ENCODE results near the gene CHD2.
A peak's percentile ranks its signal among the peaks of the same experiment; 100 is the strongest.
"Not testable (repeated sequence)": the region's sequence is repeated elsewhere in the genome, so short reads cannot be mapped to it uniquely, and the experiment has no call there.

Gene CHD2

GRCh38 chr15:93029214-93029835, 129.2 kb downstream of the CHD2 start:
- Mint-ChIP-seq H3K4me1 (ENCODE audit: low read depth) (peaks cover 47% of the 10 kb centered on the region), H3K27me3 (no peaks in the 10 kb centered on the region), H3K27ac (peak overlapping the region; percentile 41), H3K4me3 (no peak overlapping the region), H3K36me3 (ENCODE audit: low read depth) (peaks cover 31% of the 10 kb centered on the region), H3K9me3 (no peaks in the 10 kb centered on the region)

DNA sequence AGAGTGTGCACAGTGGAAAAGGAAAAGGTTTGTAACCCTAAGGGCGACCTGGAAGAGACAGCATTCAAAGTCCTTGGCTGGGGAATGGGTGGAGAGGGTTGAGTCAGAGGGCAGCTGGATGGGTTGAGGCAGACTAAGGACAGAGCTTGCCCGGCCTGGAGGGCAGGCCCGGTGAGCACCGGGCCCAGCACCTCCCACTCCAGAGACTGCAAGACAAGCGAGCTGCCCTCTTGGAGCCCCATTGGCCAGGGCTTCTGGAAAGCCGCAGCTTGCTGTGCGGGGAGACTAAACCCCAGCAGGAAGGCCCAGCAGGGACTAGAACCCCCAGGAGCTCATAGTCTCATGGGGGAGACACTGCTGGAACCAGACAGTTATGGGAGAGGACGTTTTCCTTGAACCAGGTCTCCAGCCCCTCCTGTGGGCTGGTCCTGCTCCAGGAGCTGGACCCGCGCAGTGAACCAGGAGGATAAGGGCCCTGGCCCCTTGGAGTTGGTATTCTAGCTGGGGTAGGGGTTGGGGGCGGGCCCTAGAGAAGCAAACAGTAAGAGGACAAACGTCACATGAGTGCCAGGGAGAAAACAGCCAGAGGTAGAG, 129.8 kb downstream of the CHD2 start:
- peaks cover 40% of the 10 kb centered on the region for H3K4me1 Mint-ChIP-seq (ENCODE audit: low read depth)
- no peaks in the 10 kb centered on the region for H3K9me3 Mint-ChIP-seq
- peaks cover 25% of the 10 kb centered on the region for H3K36me3 Mint-ChIP-seq (ENCODE audit: low read depth)
- H3K27ac Mint-ChIP-seq, result peak overlapping the region; percentile 41
- no peak overlapping the region for H3K4me3 Mint-ChIP-seq
- no peaks in the 10 kb centered on the region for H3K27me3 Mint-ChIP-seq

- H3K9me3 Mint-ChIP-seq, result no peaks in the 10 kb centered on the region
- peaks cover 34% of the 10 kb centered on the region for H3K4me1 Mint-ChIP-seq (ENCODE audit: low read depth)
- peaks cover 18% of the 10 kb centered on the region for H3K36me3 Mint-ChIP-seq (ENCODE audit: low read depth)
- no peaks in the 10 kb centered on the region for H3K27me3 Mint-ChIP-seq
- no peak overlapping the region for H3K27ac Mint-ChIP-seq
- H3K4me3 Mint-ChIP-seq, result no peak overlapping the region
These were observed 130.4 kb downstream of the CHD2 start for GRCh38 chr15:93030430-93031102.

DNA sequence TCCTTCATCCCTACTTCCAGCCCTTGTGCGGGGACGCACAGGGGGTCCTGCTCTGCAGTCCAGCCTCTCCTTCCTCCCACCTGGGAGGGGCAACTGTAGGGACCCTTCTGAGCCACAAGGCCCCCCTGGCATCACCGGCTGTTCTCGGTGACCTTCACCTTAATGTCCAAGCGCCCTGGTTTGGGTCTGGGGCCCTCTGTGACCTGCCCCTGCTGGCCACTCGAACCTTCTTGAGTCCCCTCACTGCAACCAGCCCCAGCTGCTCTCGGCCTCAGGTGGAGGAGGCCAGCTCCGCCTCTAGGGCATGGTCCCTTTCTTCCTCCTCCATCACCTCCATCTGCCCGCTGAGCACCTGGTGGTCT, 131.0 kb downstream of the CHD2 start:
- H3K4me1 Mint-ChIP-seq (ENCODE audit: low read depth), result peaks cover 33% of the 10 kb centered on the region
- H3K36me3 Mint-ChIP-seq (ENCODE audit: low read depth), result peaks cover 13% of the 10 kb centered on the region
- no peak overlapping the region for H3K27ac Mint-ChIP-seq
- no peaks in the 10 kb centered on the region for H3K27me3 Mint-ChIP-seq
- H3K9me3 Mint-ChIP-seq, result no peaks in the 10 kb centered on the region
- no peak overlapping the region for H3K4me3 Mint-ChIP-seq

GRCh38 chr15:93031557-93032384, 131.6 kb downstream of the CHD2 start:
- not testable (repeated sequence) for H3K4me3 Mint-ChIP-seq, H3K27ac Mint-ChIP-seq, H3K9me3 Mint-ChIP-seq, H3K27me3 Mint-ChIP-seq
- H3K4me1 Mint-ChIP-seq (ENCODE audit: low read depth), result peaks cover 34% of the 10 kb centered on the region
- peaks cover 12% of the 10 kb centered on the region for H3K36me3 Mint-ChIP-seq (ENCODE audit: low read depth)

GRCh38 chr15:93032515-93033206, 132.5 kb downstream of the CHD2 start:
- not testable (repeated sequence) for H3K27me3 Mint-ChIP-seq; H3K4me3 Mint-ChIP-seq; H3K36me3 Mint-ChIP-seq (ENCODE audit: low read depth); H3K27ac Mint-ChIP-seq; H3K9me3 Mint-ChIP-seq
- H3K4me1 Mint-ChIP-seq (ENCODE audit: low read depth), result peaks cover 34% of the 10 kb centered on the region

- peaks cover 26% of the 10 kb centered on the region for H3K4me1 Mint-ChIP-seq (ENCODE audit: low read depth)
- no peak overlapping the region for H3K27ac Mint-ChIP-seq
- H3K36me3 Mint-ChIP-seq (ENCODE audit: low read depth), result peaks cover under 1% of the 10 kb centered on the region
- H3K9me3 Mint-ChIP-seq, result no peaks in the 10 kb centered on the region
- H3K4me3 Mint-ChIP-seq, result no peak overlapping the region
- no peaks in the 10 kb centered on the region for H3K27me3 Mint-ChIP-seq
These were observed 133.4 kb downstream of the CHD2 start for GRCh38 chr15:93033434-93034045.

- Mint-ChIP-seq H3K36me3 (ENCODE audit: low read depth) (no peaks in the 10 kb centered on the region), H3K4me3 (no peak overlapping the region), H3K4me1 (ENCODE audit: low read depth) (peaks cover 17% of the 10 kb centered on the region), H3K9me3 (no peaks in the 10 kb centered on the region), H3K27ac (no peak overlapping the region), H3K27me3 (no peaks in the 10 kb centered on the region)
These were observed 134.4 kb downstream of the CHD2 start for GRCh38 chr15:93034512-93034911.

DNA sequence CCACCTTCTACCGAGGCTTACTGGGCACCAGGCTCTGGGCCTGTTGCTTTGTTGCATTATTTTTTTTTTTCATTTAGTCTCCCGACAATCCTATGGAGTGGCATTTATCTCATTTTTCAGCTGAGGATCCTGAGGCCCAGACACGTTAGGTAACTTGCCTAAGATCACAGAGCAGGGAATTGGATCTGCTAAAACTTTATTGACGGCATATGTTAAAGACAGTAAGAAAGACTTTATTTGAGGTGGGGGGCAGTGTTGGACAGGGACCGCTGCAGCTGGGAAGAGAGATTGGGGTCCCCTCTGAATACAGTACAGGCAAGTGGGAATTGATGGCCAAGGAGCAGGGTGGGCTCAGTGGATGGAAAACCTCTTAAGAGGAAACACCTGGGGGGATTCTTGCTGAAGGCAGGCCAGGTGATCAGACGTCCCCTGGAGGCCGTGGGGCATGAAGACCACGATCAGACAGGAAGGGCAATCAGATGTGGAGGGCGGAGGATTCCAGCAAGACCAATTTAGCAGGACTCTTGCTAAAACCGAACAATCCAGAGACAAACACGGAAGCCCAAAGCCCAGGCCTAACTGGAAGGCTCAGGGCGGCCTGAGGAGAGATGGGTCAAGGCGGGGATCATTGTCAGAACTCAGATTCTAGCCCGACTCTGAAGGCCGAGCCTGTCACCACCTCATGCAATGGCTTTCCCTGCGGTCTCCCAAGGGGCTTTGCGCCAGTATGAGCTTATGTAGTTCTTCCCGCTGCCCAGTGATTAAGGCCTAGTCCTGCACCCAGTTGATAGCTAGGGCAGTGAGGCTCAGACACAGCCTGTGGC, 135.2 kb downstream of the CHD2 start:
- Mint-ChIP-seq H3K27ac (no peak overlapping the region), H3K9me3 (no peaks in the 10 kb centered on the region), H3K4me3 (no peak overlapping the region), H3K27me3 (no peaks in the 10 kb centered on the region), H3K4me1 (ENCODE audit: low read depth) (peaks cover 10% of the 10 kb centered on the region), H3K36me3 (ENCODE audit: low read depth) (no peaks in the 10 kb centered on the region)

DNA sequence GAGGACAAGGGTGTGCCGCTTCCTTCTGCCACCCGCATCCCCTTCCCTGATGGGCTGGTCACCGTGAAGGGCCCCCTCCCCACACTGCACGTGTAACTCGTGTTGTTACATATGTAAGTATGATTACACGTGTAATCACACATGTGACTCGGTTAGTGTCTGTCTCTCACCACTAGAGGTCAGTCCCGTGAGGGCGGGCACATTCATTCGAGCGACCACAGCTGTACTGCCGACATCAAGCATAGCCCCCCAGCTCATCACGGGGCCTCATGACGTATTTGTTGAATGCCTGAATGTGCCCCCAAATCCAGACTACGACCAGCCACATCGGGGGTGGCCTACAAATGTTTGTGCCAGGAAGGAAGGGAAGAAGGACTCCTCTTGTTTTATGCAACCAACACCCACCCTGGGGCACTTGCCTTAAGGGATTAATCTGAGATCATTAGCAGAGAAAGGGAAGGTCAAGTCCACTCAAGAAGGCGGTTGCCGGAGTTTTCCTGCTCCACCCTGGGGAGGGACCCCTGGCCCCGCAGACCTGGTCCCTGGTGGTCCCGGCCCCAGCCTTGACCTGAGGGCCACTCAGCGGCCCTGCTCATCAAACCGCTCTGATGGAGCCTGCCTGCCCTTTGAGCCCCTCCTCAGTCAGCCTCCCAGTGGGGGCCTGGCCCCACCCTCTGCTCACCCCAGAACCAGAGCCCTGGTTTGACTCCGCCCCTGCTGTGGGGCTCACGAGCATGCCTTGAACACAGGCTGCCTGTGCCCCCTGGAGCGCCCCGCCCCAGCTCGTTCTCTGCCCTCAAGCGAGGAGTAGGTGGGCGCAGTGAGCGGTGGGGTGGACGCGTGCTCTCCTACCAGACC, 136.1 kb downstream of the CHD2 start:
- Mint-ChIP-seq H3K4me3 (no peak overlapping the region), H3K27me3 (no peaks in the 10 kb centered on the region), H3K27ac (no peak overlapping the region), H3K9me3 (no peaks in the 10 kb centered on the region), H3K4me1 (ENCODE audit: low read depth) (peaks cover 6% of the 10 kb centered on the region), H3K36me3 (ENCODE audit: low read depth) (no peaks in the 10 kb centered on the region)

- Mint-ChIP-seq H3K27ac (no peak overlapping the region), H3K4me3 (no peak overlapping the region), H3K9me3 (no peaks in the 10 kb centered on the region), H3K36me3 (ENCODE audit: low read depth) (no peaks in the 10 kb centered on the region), H3K27me3 (no peaks in the 10 kb centered on the region), H3K4me1 (ENCODE audit: low read depth) (peaks cover 6% of the 10 kb centered on the region)
These were observed 137.1 kb downstream of the CHD2 start for GRCh38 chr15:93036951-93037819.

Measured in stimulated activated naive CD8-positive, alpha-beta T cell treated with anti-CD3 and anti-CD28 coated beads, Interleukin-15, Interleukin-2, amounts not matched to agents 100 ng/mL and 50 ng/mL, for 24 hours (primary cell).